Measurements from ENCODE around the gene AMBRA1. TPM values are rescaled to one million over a fixed set of nuclear protein-coding genes. Genes with fewer than 3 reads are reported as not detected.

The AMBRA1 gene
- total RNA-seq: 10 to 100 TPM; 25.7 to 33.1 (median 30.2) TPM

DNA sequence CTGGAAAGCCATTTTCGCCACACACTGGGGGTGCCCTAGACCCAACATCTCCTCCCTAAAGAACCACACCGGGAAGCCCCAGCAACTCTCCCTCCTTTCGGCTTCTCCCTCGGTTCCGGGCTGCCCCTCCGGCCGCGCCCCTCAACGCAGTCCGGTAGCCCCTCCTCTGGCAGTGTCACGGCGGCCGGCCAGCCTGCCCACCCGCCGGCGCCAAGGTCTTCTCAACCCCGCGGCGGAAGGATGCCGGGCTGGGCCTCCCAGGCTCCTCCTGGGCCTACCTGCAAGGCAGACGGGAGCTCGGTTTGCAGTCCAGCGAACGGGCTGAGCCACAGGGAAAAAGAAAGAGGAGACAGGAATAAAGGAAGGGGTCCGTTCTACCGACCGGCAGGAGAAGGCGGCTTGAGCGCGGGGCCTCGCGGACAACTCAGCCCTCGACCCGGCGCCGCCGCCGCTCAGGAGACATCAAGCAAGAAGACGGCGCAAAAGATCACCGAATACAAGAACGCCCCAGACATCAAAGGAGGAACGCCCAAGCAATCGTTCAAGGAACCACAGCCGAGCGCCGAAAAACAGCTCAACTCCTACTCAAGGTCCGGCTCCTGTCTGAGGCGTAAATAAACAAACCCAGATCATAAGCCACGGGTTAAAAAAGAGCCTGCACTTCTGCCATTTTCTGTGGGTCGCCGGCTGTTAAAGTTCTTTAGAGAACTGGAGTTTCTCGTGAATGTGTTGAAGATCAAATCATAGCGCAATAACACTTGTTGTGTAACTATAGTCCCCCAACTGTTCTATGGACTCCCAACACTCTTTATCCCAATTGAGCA, at the start of gene AMBRA1:
Gene AMBRA1, minus strand, starts transcription at position 474 of the 824 bp plus-strand sequence. CDS start 45,643 bp downstream, outside the sequence.
- Histone ChIP-seq H3K36me3 (no peaks in the 10 kb centered on the region), H3K4me1 (peaks cover 3 to 56% (median 20%) of the 10 kb centered on the region in 3 donors), H3K9me3 (no peaks in the 10 kb centered on the region), H3K27ac (peak within 1 kb of the TSS; percentile 27 to 87 (median 84)), H3K4me3 (peak within 1 kb of the TSS; percentile 69 to 93), H3K27me3 (no peaks in the 10 kb centered on the region)
- 0 to 2% methylated on average over 10 to 20 of the region's 54 CpGs for WGBS, 2 donors (ENCODE audit: low coverage in 1 of 2)
- TF ChIP-seq EP300 (IDR thresholded peaks at IDR 0.05) (no peak), POLR2AphosphoS5 (IDR thresholded peaks at IDR 0.05) (peak; percentile 64), POLR2A (IDR thresholded peaks at IDR 0.05) (peak; percentile 15 to 51)
- TF ChIP-seq, protein P1, sequence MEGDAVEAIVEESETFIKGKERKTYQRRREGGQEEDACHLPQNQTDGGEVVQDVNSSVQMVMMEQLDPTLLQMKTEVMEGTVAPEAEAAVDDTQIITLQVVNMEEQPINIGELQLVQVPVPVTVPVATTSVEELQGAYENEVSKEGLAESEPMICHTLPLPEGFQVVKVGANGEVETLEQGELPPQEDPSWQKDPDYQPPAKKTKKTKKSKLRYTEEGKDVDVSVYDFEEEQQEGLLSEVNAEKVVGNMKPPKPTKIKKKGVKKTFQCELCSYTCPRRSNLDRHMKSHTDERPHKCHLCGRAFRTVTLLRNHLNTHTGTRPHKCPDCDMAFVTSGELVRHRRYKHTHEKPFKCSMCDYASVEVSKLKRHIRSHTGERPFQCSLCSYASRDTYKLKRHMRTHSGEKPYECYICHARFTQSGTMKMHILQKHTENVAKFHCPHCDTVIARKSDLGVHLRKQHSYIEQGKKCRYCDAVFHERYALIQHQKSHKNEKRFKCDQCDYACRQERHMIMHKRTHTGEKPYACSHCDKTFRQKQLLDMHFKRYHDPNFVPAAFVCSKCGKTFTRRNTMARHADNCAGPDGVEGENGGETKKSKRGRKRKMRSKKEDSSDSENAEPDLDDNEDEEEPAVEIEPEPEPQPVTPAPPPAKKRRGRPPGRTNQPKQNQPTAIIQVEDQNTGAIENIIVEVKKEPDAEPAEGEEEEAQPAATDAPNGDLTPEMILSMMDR (IDR thresholded peaks at IDR 0.05): no peak
- peak; percentile 94 for ATAC-seq

- Histone ChIP-seq H3K36me3 (peaks cover 3 to 85% of the 10 kb centered on the region in 2 donors), H3K27ac (no peak overlapping the region), H3K4me3 (no peak overlapping the region), H3K4me1 (peaks cover 0 to 13% (median 0%) of the 10 kb centered on the region in 3 donors), H3K9me3 (no peaks in the 10 kb centered on the region), H3K27me3 (no peaks in the 10 kb centered on the region)
- WGBS, 2 donors (ENCODE audit: low coverage in 1 of 2): 83 to 100% methylated on average over 2 of the region's 3 CpGs
- ATAC-seq: no peak
- no peak for TF ChIP-seq POLR2AphosphoS5 (IDR thresholded peaks at IDR 0.05)
- no peak for TF ChIP-seq POLR2A (IDR thresholded peaks at IDR 0.05)
- no peak for TF ChIP-seq EP300 (IDR thresholded peaks at IDR 0.05)
- TF ChIP-seq, protein P1 (IDR thresholded peaks at IDR 0.05): no peak
These were observed 49.7 kb upstream of the AMBRA1 start for GRCh38 chr11:46643531-46643930.

- no peak for ATAC-seq
- H3K4me3 ChIP-seq: no peak overlapping the region
- 85 to 87% methylated on average over 4 to 6 of the region's 8 CpGs for WGBS, 2 donors (ENCODE audit: low coverage in 1 of 2)
- H3K9me3 ChIP-seq: no peaks in the 10 kb centered on the region
- H3K27ac ChIP-seq: no peak overlapping the region
- peaks cover 0 to 6% (median 0%) of the 10 kb centered on the region in 3 donors for H3K4me1 ChIP-seq
- TF ChIP-seq, protein P1 (IDR thresholded peaks at IDR 0.05): no peak
- no peak for TF ChIP-seq POLR2A (IDR thresholded peaks at IDR 0.05)
- no peak for TF ChIP-seq POLR2AphosphoS5 (IDR thresholded peaks at IDR 0.05)
- TF ChIP-seq EP300 (IDR thresholded peaks at IDR 0.05): no peak
- H3K36me3 ChIP-seq: peaks cover 3 to 85% of the 10 kb centered on the region in 2 donors
- H3K27me3 ChIP-seq: no peaks in the 10 kb centered on the region
These were observed 49.0 kb upstream of the AMBRA1 start for GRCh38 chr11:46642627-46643335.

DNA sequence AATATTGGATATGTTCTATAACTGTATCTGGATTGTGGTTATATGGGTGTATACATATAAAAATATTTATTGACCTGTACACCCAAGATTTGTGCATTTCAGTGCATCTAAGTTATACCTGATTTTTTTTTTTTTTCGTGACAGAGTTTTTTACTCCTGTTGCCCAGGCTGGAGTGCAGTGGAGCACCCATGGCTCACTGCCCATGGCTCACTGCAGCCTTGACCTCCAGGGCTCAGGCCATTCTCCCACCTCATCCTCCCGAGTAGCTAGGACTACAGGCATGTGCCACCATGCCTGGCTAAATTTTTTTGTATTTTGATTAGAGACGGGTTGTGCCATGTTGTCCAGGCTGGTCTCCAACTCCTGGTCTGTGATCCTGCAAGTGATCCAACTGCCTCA, 47.8 kb upstream of the AMBRA1 start:
- ATAC-seq: no peak
- Histone ChIP-seq H3K27me3 (no peaks in the 10 kb centered on the region), H3K4me1 (no peaks in the 10 kb centered on the region), H3K9me3 (no peaks in the 10 kb centered on the region), H3K4me3 (no peak overlapping the region), H3K27ac (no peak overlapping the region), H3K36me3 (peaks cover 3 to 77% of the 10 kb centered on the region in 2 donors)
- 67 to 80% methylated on average over 2 to 3 of the region's 3 CpGs for WGBS, 2 donors (ENCODE audit: low coverage in 1 of 2)
- TF ChIP-seq, protein P1 (IDR thresholded peaks at IDR 0.05): no peak
- no peak for TF ChIP-seq POLR2A (IDR thresholded peaks at IDR 0.05)
- TF ChIP-seq POLR2AphosphoS5 (IDR thresholded peaks at IDR 0.05): no peak
- no peak for TF ChIP-seq EP300 (IDR thresholded peaks at IDR 0.05)
